Cardiac muscle cell (in vitro differentiated cells and primary cell): ENCODE measurements around the gene IWS1. TPM values are rescaled to one million over a fixed set of nuclear protein-coding genes. Genes with fewer than 3 reads are reported as not detected.

Experiments
- DNase-seq, 2 donors: peaks; one replicate each; pipeline versions ENCODE4 v3.0.0 to v3.0.0-alpha.2; 2010 to 2017; ENCODE audit warnings: low read depth in 1 of 2, low spot score in 1 of 2
- H3K27ac ChIP-seq: fragments of 200-600 bp; sonication (generic); 2 replicates; pipeline ENCODE4 v1.5.1; 2016
- H3K27me3 ChIP-seq: fragments of 200-600 bp; sonication (generic); 2 replicates; pipeline ENCODE4 v1.6.0; 2016; ENCODE audit warnings: control low read depth
- H3K36me3 ChIP-seq: fragments of 200-600 bp; sonication (generic); 2 replicates; pipeline ENCODE4 v1.5.1; 2016; ENCODE audit warnings: control low read depth
- H3K4me1 ChIP-seq: fragments of 200-600 bp; sonication (generic); 2 replicates; pipeline ENCODE4 v1.8.1; 2017; ENCODE audit warnings: low read depth, mild to moderate bottlenecking, mixed run types
- H3K4me3 ChIP-seq: fragments of 200-600 bp; sonication (generic); 2 replicates; pipeline ENCODE4 v1.5.1; 2016; ENCODE audit warnings: mild to moderate bottlenecking
- H3K9me3 ChIP-seq: fragments of 200-600 bp; sonication (generic); 2 replicates; pipeline ENCODE4 v1.5.1; 2017; ENCODE audit warnings: low read depth, mild to moderate bottlenecking, control low read depth
- polyA plus RNA-seq: library from polyadenylated mRNA; unstranded; fragments of >200 nt; fragmentation: Nextera tagmentation; extraction: Ambion mirVana; gene quantifications from 2 replicates; pipeline ENCODE4 v1.2.1, GENCODE V29; 2016
- total RNA-seq: library from RNA; depleted of rRNA; stranded (reverse); fragments of >200 nt; gene quantifications from 2 replicates; pipeline ENCODE4 v1.2.3, GENCODE V29; 2016
- TF ChIP-seq, protein P1 (sequence below): IDR thresholded peaks from 2 replicates; pipeline ENCODE4 v1.5.1; 2012; ENCODE audit warnings: low read depth, mild to moderate bottlenecking, low read length

Gene IWS1
- total and polyA plus RNA-seq, 2 experiments from 2014 or later, result 52.4 to 55.6 TPM

DNA sequence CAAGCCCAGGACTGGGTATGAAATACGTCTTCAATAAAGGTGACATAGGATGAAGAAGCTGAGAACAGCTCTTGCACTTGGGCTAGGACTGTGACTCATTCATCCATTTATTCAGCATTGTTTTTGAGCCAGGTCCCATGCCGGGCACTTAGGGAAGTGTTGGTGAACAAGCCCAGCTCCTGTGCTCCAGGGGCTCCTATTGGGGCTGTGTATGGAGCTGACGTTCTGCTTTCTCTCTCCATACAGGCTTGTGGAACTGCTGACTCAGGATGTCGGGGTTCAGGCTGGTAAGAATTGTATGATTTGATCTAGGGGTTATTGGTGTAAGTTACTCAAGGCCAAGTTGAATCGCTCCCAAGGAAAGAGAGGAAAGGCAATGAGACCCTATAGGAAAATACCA lies 33.2 kb upstream of the IWS1 start:
- TF ChIP-seq, protein P1, sequence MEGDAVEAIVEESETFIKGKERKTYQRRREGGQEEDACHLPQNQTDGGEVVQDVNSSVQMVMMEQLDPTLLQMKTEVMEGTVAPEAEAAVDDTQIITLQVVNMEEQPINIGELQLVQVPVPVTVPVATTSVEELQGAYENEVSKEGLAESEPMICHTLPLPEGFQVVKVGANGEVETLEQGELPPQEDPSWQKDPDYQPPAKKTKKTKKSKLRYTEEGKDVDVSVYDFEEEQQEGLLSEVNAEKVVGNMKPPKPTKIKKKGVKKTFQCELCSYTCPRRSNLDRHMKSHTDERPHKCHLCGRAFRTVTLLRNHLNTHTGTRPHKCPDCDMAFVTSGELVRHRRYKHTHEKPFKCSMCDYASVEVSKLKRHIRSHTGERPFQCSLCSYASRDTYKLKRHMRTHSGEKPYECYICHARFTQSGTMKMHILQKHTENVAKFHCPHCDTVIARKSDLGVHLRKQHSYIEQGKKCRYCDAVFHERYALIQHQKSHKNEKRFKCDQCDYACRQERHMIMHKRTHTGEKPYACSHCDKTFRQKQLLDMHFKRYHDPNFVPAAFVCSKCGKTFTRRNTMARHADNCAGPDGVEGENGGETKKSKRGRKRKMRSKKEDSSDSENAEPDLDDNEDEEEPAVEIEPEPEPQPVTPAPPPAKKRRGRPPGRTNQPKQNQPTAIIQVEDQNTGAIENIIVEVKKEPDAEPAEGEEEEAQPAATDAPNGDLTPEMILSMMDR, result no peak
- H3K36me3 ChIP-seq, result no peaks in the 10 kb centered on the region
- H3K27ac ChIP-seq, result no peak overlapping the region
- no peaks in the 10 kb centered on the region for H3K4me1 ChIP-seq
- no peak overlapping the region for H3K4me3 ChIP-seq
- H3K27me3 ChIP-seq, result no peaks in the 10 kb centered on the region
- DNase-seq, result no peak
- no peaks in the 10 kb centered on the region for H3K9me3 ChIP-seq

DNA sequence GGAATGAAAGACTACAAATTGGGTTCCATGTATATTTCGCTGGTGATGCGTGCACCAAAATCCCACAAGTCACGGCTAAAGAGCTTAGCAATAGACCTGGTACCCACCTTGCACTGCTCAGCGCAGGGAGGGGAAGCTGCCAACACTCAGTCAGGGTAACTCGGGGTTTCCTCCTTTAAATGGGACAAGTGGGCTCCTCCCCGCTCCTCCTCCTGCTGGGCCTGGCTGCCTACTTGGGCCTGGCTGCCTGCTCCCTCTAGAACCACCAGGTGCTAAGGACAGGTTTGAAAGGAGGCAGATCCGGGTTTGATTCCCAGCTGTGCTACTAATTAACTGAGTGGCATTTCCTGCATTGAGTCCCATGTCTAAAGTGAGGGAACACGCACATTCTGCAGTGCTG lies 32.6 kb upstream of the IWS1 start:
- Histone ChIP-seq H3K27ac (no peak overlapping the region), H3K9me3 (no peaks in the 10 kb centered on the region)
- TF ChIP-seq, protein P1, result no peak

DNA sequence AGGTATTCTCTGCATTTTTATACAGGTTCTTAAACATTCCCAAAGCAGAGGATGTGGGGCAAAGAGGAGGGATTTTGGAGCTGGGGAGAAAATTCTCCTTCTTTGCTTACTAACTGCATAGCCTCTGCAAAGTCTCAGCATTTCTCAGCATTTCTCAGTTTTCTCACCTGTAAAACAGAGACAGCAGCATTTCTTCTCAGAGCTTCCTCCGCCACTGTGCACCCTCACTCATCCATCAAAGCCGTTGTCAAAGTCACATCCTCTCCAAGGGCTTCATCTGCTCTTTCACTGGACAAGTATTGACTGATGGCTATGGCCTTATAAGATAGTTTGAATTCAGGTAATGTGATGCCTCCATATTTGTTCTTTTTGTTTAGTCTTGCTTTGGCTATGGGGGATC lies 26.6 kb upstream of the IWS1 start:
- DNase-seq, result no peak
- H3K27me3 ChIP-seq, result peaks cover 7% of the 10 kb centered on the region
- no peak overlapping the region for H3K4me3 ChIP-seq
- no peaks in the 10 kb centered on the region for H3K9me3 ChIP-seq
- H3K36me3 ChIP-seq, result no peaks in the 10 kb centered on the region
- H3K4me1 ChIP-seq, result no peaks in the 10 kb centered on the region
- no peak overlapping the region for H3K27ac ChIP-seq
- TF ChIP-seq, protein P1, result no peak

More for the DNA sequence above, 32.6 kb upstream of the IWS1 start:
- Histone ChIP-seq H3K4me3 (no peak overlapping the region), H3K27me3 (no peaks in the 10 kb centered on the region), H3K4me1 (no peaks in the 10 kb centered on the region), H3K36me3 (no peaks in the 10 kb centered on the region)
- DNase-seq, result no peak

DNA sequence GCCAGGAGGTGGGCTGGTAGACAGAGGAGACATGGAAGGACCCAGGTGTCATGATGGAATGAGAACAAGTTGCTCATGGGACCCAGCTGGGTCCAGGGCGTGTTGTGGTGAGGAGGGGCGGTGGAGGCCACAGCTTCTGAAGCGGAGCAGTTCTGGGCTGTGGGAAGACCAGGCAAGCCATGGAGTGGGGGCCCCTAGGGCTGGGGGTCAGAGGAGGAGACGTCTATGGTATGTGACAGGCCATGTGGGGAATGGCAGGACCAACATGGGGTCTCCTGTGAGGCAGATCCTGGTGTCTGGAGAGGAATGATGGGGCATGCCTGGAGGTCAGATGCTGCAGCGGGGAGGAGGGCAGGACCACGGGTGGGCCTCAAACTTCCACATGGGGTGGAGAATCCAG lies 26.0 kb upstream of the IWS1 start:
- TF ChIP-seq, protein P1, result no peak
- Histone ChIP-seq H3K9me3 (no peaks in the 10 kb centered on the region), H3K36me3 (no peaks in the 10 kb centered on the region), H3K27ac (no peak overlapping the region), H3K27me3 (peaks cover 12% of the 10 kb centered on the region), H3K4me1 (no peaks in the 10 kb centered on the region), H3K4me3 (no peak overlapping the region)
- DNase-seq, result no peak

DNA sequence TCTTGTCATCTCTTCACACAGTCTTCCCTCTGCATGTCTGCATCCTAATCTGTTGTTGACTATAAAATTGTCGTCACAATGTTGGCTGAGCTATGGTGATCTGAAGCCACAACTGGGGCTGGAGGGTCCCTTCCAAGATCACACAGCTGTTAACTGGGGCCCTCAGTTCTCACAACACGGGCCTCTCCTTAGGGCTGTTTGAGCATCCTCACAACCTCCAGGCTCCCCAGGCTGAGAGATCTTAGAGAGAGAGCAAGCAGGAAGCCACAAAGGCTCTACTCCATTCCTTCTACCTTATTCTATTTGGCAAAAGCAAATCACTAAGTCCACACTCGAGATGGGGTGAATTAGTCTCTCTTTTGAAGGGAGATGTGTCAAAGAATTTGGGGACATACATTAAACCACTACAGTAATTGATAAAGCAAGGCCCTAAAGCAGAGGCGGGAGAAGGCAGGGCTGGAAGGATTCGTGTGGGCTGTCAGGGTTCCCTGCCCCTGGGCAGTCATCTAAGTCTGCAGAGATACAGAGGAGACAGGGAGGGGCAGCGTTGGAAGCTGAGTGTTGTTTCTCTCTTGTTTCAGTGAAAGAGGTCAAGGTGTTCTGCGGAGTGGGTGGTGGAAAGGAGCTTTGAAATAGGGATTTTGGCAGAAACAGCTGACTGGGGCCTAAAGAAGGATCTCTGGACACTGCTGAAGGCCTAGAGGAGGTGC lies 25.1 kb upstream of the IWS1 start:
- no peaks in the 10 kb centered on the region for H3K36me3 ChIP-seq
- no peak overlapping the region for H3K27ac ChIP-seq
- no peaks in the 10 kb centered on the region for H3K4me1 ChIP-seq
- H3K27me3 ChIP-seq, result peaks cover 17% of the 10 kb centered on the region
- no peaks in the 10 kb centered on the region for H3K9me3 ChIP-seq
- DNase-seq, result no peak
- TF ChIP-seq, protein P1, result no peak
- H3K4me3 ChIP-seq, result no peak overlapping the region
